ENCODE results near the gene PDGFC.

The PDGFC gene

GRCh38 chr4:156972379-156973015 lies 898 bp upstream of the PDGFC start:
- DNase-seq (ENCODE audit: low read depth): no peak

DNA sequence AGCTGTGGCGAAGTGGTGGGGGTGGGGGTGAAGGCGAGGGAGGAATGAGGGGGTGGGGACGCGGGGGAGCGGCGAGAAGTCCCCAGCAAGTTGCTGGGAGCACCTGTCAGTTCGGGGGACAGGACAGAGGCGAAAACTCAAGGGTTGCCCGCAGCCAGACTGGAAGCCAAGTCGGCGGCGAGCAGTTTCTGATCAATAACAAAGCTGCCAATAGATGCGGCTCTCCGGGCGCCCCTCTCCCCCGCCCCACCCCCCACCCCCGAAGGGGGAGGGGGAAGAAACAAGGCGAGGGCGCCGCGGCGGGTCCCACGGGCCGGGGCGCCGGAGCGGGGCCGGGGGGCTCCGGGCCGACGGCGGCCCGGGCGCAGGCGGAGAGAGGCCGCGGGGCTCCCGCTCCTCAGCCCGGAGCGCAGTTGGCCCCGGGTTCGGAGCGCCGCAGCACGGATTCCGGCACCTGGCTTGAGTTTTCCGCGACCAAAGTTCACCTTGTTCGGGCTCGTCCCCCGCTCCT lies 379 bp downstream of the PDGFC start:
- DNase-seq (ENCODE audit: low read depth): no peak

- DNase-seq (ENCODE audit: low read depth): no peak
Observed at GRCh38 chr4:156970501-156971164, 966 bp downstream of the PDGFC start.

GRCh38 chr4:156969911-156970310 lies 1.7 kb downstream of the PDGFC start:
- DNase-seq (ENCODE audit: low read depth): no peak

DNA sequence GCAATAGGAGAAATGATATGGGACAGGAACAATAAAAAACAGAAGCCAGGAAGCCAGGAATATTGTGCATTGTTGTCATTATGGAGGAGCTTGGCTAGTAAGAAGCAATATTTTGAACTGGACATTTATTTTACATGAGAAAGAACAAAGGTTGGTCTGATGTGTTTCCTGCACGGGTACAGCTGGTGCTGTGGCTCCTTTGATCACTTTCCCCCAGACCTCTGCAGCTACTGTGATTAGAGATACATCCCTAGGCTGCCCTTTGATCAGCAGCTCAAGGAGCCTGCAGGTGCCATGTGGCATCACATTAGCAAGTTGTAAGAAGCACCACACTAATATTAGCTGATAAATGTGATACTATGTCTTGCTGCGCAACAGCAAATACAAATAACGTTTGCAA lies 2.5 kb downstream of the PDGFC start:
- no peak for DNase-seq (ENCODE audit: low read depth)

DNA sequence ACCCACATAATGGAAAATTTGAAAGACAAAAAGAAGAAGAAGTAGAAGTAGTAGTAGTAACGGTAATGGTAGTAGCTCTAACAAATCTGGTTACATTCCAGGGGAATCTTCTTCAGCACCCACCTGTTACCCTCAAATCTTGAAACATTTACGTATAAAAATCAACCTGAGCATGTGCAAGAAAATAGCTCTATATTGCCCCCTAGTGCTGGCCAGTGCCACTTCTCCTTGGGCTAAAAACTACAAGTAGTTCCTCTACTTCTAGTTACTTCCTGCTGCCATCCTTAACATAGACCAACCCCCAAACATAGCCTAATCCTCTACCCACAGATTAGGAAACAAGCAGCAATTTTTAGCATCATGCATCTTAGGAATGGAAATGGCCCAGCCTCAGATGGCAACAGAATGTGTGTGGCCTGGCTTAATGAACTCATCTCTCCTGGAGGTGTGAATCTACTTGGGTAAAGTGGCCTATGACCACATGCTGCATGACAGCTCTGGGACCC lies 3.1 kb downstream of the PDGFC start:
- DNase-seq (ENCODE audit: low read depth): no peak

- DNase-seq (ENCODE audit: low read depth): no peak
Observed at GRCh38 chr4:156966836-156967235, 4.8 kb downstream of the PDGFC start.

DNA sequence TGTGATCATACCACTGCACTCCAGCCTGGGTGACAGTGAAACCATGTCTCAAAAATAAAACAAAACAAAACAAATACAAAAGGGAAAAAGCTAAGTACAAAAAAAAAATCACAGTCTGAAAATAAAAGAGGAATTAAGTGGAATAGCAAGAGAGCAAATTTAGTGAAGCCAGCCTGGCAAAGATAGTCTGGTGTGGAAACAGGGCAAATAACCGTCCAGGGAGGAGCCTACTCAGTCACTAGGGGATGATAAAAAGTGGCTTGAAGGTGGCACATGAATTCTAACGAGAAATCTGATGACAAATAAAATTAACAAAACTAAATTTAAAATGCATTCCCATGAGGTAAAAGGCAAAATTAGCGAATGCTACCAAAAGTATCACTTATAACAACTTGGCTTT lies 8.2 kb downstream of the PDGFC start:
- DNase-seq (ENCODE audit: low read depth): no peak

DNA sequence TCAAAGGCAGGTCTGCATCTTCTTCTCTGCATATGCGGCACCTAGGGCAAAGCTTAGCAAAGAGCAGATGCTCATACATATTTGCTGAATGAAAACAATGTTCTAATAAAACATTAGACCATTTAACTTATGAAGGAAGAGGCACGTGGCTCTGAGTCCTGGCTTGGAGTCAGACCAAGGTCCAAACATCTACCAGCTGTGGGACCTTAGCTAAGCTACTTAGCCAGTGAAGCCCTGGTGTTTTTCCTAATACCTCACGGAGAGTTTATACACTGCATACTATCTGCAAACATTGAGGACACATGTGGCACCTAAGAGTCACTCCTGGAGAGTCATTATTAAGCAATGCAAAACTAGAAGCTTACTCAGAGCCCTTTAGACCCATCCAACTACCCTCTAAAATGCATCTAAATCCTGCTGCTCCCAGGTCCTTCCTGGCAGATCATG lies 9.0 kb downstream of the PDGFC start:
- DNase-seq (ENCODE audit: low read depth): no peak

DNA sequence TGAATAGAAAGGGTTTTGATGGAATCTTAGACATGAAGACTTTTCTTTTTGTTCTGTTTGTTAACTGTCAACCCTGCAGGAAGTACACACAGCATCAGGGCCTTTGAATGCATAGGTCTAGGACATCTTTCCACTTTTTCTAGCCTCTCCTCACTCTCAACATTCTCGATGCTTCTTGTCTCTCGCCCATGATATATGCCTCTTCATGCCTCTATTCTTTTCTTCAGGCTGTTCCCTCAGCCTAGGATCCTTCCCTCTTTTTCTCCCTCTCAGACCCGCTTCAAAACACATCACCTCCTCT lies 9.6 kb downstream of the PDGFC start:
- DNase-seq (ENCODE audit: low read depth): no peak

DNA sequence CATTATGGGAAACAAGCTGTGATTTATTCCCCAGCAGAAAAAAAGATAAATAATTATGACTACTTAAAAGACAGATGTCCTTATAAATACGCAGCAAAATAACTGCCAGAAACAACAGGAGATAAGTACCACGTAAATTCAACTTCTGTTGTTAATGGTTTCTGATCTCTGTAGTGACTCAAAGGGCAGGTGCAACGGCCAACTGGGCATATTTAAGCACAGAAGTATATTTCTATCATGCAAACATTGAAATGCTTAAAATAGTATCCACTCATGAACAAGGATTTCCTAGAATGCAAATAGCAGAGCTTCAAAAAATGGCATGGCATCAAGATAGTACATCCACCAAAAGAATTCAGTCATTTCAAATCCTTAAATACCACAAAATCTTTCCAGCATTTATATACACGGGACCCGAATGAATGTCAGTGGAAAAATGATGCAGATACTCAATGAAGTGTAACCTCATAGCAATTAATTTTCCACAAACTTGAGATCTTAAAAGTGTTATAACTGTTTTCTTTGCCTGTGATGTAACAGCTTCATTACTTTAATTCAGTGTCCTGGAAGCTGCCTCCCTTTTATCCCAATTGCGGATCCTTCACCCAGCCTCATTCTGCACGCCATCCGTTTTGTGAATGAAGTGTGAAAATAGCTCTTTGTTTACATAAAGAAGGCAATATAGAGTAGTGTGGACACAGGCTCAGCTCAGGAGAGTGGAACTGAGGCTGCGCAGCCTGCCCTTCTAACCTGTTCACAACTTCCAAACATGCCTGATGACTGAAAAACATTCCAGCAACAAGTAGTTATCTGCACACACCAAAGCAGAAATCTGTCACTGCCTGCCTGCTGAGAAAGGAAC lies 10.2 kb downstream of the PDGFC start:
- no peak for DNase-seq (ENCODE audit: low read depth)

DNA sequence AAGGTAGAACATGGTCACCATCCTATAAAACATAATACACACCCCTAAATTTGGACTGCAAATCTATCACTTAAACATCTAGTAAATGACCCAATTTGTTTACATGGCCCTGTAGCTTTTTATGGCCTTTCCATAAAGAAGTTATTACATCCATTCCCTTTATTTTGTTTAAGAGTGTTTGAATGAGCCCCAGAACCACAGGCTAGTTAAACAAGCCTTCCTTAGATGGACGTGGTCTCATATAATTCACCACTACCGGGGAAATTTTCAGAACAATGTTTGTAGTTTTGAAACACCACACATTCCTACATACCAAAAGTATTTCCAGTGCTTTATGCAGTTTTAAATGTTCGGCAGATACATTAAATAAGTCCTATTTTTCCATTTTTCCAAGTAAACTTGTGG lies 12.3 kb downstream of the PDGFC start:
- DNase-seq (ENCODE audit: low read depth): no peak

GRCh38 chr4:156958276-156959074 lies 13.1 kb downstream of the PDGFC start:
- no peak for DNase-seq (ENCODE audit: low read depth)

DNA sequence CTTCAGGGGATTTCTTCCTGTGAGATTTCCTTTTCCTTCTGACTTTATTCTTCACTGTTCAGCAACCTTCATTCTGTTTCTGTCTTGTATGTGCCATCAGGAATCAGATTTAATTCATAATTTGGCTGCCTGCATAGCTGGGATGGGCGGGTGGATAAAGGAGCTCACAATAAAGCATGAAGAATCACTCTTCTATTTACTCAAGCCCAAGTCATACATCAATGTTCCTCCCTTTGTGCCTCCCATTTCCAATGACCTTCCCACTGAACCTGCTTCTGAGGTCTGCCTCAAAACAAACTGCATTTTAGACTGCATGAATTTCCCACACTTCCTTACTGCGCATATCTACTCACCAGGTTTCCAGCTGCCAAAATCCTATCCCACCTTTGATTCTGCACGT lies 14.0 kb downstream of the PDGFC start:
- DNase-seq (ENCODE audit: low read depth): no peak

DNA sequence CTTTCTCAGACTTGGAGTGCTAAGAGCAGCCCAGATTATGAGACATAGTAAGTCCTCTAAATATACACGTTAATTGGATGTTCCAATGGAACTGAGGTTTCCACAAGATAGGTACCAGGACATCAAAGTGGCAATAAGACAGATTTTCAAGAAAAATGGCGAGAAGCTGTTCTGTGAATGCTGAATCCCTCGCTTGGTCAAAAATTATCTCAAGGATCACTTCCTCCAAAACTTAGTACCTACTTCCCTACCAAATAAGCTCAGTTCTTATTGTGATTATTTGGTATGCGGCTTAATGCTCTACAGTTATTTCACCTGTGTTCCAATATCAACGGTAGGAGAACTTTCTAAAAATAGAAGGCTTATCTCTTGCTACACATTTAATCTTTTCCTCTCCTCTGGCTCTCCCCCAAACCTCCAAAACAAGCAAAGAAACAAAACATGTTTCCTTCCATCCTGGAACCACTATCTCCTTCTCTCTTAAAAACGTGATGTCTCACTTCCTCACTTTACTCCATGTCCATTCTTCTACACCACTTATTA lies 14.7 kb downstream of the PDGFC start:
- no peak for DNase-seq (ENCODE audit: low read depth)

GRCh38 chr4:156956359-156956758 lies 15.2 kb downstream of the PDGFC start:
- DNase-seq (ENCODE audit: low read depth): no peak

DNA sequence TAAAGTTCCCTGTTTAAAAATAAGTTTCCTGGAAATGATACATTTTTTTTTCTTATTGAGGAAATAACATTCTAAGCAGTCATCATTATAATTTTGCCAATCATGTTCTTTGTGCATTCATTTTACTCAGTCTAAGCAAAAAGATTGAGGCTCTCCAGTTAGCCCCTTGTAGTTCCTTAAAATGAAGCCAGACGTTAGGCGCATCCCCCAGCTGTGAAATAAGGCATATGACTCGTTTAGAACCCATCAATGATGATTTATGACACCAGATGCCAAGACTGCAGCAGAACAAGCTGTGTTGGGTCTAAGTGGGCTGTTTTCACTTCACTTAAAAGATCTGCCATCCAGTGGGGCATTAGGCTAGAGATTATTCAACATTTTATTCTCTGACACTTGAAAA lies 17.0 kb downstream of the PDGFC start:
- DNase-seq (ENCODE audit: low read depth): no peak

DNA sequence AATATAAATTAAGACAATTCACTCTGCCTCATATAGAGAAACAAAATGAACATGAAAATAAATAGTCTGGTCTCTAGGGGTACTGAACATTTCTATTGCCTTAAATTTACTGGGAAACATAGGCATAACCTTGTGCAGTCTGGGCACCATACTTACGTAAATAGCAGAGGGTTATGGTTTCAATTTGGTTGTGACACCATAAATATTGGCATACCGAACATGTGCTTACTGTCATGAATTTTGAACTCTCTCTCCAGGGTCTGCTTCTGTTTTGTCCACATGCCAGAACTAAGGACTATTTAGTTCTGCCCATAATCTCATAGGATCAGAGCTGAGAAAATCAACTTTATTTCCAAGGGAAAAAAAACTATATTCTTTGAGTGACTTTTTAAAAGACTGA lies 17.6 kb downstream of the PDGFC start:
- no peak for DNase-seq (ENCODE audit: low read depth)

- DNase-seq (ENCODE audit: low read depth): no peak
Observed at GRCh38 chr4:156953001-156953400, 18.6 kb downstream of the PDGFC start.

DNA sequence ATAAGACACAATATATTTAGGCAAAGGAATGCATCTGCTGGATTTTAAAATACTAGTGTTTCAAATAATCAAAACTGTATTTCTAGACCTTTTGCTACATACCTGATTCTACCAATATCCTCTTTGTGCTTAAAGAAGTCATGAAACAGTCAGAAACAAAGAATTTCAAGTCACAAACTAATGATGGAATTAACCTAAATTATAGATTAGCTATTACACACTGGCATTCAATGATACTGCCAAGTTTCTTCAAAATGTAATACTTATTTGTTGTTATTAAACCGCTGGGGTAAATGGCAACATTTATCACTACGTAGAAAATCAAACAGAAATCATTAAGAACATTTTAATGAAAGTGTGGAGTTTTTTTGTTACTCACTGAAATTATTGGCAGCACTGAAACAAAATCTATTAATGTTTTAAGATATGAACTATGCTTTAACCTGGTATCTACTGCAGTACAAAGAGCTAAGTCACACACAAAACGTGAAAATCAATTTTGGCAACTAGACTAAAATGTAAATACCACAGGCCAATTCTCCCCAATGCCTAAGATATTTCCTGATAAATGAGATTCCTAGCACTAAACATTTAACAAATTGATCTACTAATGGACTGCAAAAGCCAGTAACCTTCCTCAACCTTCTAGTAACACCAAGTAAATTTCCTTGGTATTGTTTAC lies 19.4 kb downstream of the PDGFC start:
- DNase-seq (ENCODE audit: low read depth): no peak

DNA sequence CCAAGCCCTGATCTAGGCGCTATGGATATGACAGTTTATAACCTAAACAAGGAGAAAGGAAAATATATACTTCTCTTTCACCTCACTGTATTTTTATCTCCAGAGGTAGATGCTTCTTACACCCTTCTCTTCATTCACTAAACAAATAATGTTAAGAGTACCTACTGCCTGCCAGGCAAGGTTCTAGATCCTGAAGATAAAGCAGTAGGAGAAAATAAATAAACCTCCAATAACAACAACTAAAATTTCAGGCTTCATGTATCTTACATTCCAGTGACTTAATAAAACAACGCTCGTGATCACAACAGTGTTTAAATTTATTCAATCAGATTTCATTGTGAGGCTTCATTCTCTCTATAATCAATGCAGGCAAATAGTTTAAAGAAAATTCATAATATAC lies 20.7 kb downstream of the PDGFC start:
- no peak for DNase-seq (ENCODE audit: low read depth)

Data from activated T-helper 9 cell treated with anti-CD3 and anti-CD28 coated beads, Interleukin-2, amount 50 U/mL, for 16 hours (primary cell).